ENCODE measurements around the gene KCNQ4.
A peak's percentile ranks its signal among the peaks of the same experiment; 100 is the strongest.

Gene KCNQ4

DNA sequence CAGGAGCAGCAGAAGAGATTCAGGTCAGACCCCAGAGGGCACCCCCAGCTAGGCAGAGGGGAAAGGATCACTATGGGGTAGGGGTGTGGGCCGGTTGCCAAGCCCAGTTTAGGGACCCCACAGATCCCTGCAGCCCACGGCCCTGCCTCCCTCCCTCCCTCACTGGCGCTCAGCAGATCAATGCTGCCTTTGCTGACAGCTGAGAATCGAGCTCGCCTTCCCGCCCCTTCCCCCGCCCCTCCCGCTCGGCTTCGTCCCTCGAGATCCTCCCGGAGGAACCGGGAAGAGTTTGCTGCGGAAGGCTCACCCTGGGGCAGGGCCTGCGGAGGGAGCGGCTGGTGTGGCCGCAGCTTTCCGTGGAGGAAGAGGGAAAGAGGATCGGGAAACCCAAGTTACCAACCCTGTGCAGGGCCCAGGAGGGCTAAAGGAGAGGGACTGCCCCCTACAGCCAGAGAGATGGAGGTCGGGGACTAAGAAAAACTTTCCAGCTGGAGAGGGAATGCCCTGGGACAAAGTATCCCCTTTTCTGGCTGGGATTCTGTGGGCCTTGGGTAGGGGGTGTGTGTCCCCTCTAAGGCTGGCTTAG is 1.1 kb upstream of the KCNQ4 start:
- TF ChIP-seq, protein P1, sequence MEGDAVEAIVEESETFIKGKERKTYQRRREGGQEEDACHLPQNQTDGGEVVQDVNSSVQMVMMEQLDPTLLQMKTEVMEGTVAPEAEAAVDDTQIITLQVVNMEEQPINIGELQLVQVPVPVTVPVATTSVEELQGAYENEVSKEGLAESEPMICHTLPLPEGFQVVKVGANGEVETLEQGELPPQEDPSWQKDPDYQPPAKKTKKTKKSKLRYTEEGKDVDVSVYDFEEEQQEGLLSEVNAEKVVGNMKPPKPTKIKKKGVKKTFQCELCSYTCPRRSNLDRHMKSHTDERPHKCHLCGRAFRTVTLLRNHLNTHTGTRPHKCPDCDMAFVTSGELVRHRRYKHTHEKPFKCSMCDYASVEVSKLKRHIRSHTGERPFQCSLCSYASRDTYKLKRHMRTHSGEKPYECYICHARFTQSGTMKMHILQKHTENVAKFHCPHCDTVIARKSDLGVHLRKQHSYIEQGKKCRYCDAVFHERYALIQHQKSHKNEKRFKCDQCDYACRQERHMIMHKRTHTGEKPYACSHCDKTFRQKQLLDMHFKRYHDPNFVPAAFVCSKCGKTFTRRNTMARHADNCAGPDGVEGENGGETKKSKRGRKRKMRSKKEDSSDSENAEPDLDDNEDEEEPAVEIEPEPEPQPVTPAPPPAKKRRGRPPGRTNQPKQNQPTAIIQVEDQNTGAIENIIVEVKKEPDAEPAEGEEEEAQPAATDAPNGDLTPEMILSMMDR (IDR thresholded peaks at IDR 0.05; ENCODE audit: low read depth, low read length, missing control alignments) = peak; percentile 10
- H3K4me3 ChIP-seq (ENCODE audit: low read depth, low read length) = no peak overlapping the region
- in situ Hi-C loops (cut with HindIII; ENCODE audit: low sequenced_read_pairs) = loop anchor here (10.0 kb wide), 1 partner anchor 58 kb away; no protein-coding TSS in a partner anchor
- DNase-seq (ENCODE audit: low read depth) = no peak

DNA sequence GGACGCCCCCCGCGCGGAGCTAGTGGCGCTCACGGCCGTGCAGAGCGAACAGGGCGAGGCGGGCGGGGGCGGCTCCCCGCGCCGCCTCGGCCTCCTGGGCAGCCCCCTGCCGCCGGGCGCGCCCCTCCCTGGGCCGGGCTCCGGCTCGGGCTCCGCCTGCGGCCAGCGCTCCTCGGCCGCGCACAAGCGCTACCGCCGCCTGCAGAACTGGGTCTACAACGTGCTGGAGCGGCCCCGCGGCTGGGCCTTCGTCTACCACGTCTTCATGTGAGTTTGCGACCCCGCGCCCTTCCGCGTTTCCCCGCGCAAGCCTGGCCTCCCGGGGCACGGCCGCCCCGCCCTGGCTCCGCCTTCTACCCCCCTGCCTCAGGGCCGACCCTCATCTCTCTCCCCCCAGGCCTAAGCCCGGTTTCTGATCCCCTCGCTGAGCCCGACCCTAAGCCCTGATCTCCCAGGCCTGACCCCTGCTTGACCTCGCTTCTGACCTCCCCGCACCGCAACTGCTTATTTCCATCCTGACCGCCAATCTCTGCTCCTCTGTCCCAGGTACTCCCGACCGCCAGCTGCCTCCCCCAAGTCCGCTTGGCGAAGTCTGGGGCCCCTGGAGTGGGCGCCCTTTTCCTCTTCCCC is 669 bp downstream of the KCNQ4 start:
- no peak for DNase-seq (ENCODE audit: low read depth)
- in situ Hi-C loops (cut with HindIII; ENCODE audit: low sequenced_read_pairs) = loop anchor here (10.0 kb wide), 1 partner anchor 59 kb away; no protein-coding TSS in a partner anchor
- TF ChIP-seq, protein P1 (IDR thresholded peaks at IDR 0.05; ENCODE audit: low read depth, low read length, missing control alignments) = no peak
- peak overlapping the region; percentile 20 for H3K4me3 ChIP-seq (ENCODE audit: low read depth, low read length)

- in situ Hi-C loops (cut with HindIII; ENCODE audit: low sequenced_read_pairs) = loop anchor here (5.0 to 10.0 kb wide), 2 partner anchors 38 to 60 kb away; no protein-coding TSS in a partner anchor
- TF ChIP-seq, protein P1 (IDR thresholded peaks at IDR 0.05; ENCODE audit: low read depth, low read length, missing control alignments) = no peak
- no peak for DNase-seq (ENCODE audit: low read depth)
- no peak overlapping the region for H3K4me3 ChIP-seq (ENCODE audit: low read depth, low read length)
These were observed 1.2 kb downstream of the KCNQ4 start for GRCh38 chr1:40784771-40785151.

- no peak for DNase-seq (ENCODE audit: low read depth)
- TF ChIP-seq, protein P1 (IDR thresholded peaks at IDR 0.05; ENCODE audit: low read depth, low read length, missing control alignments) = no peak
- in situ Hi-C loops (cut with HindIII; ENCODE audit: low sequenced_read_pairs) = loop anchor here (5.0 to 10.0 kb wide), 2 partner anchors 37 to 61 kb away; no protein-coding TSS in a partner anchor
- no peak overlapping the region for H3K4me3 ChIP-seq (ENCODE audit: low read depth, low read length)
These were observed 1.9 kb downstream of the KCNQ4 start for GRCh38 chr1:40785446-40785845.

DNA sequence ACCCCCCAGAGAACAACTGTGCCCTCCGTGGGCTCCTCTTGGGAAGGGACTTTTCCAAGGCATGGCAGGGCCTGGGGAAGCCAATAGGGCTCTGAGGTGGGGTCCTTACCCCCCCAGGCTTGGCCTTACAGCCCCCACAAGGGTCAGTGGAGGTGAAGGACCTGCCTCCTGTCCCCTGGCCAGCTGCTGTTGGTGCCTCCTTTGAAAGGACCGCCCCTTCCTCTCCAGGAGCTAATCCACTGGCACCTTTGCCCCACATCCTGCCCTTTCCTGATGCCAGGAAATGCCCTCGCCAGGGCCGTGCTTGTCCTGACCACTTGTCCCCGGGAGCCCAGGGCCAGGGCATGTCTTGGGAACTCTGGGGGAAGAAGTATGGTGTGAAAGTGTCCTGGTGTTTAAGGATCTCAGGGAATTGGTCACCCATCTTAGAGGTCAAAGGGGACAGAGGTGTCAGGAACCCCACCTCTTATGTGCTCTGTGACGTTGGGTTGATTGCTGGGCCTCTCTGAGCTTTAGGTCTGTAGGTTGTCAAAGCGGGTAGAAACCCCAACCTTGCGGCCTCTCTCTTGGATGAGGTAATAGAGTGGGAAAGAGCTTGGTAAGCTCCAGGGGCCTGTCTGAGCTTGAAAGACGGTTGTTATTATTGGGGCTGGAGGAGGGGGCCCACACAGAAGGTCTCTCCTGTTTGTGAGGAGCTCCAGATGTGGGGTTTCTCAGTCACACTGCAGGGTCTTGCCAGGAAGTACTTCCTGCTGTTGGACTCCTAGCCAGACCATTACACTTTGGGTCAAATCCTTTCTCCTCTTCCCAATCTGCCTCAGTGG is 2.8 kb downstream of the KCNQ4 start:
- in situ Hi-C loops (cut with HindIII; ENCODE audit: low sequenced_read_pairs) = loop anchor here (5.0 to 10.0 kb wide), 2 partner anchors 36 to 62 kb away; no protein-coding TSS in a partner anchor
- no peak overlapping the region for H3K4me3 ChIP-seq (ENCODE audit: low read depth, low read length)
- TF ChIP-seq, protein P1 (IDR thresholded peaks at IDR 0.05; ENCODE audit: low read depth, low read length, missing control alignments) = no peak
- DNase-seq (ENCODE audit: low read depth) = no peak

- in situ Hi-C loops (cut with HindIII; ENCODE audit: low sequenced_read_pairs) = loop anchor here (5.0 to 10.0 kb wide), 2 partner anchors 35 to 62 kb away; no protein-coding TSS in a partner anchor
- TF ChIP-seq, protein P1 (IDR thresholded peaks at IDR 0.05; ENCODE audit: low read depth, low read length, missing control alignments) = no peak
- no peak overlapping the region for H3K4me3 ChIP-seq (ENCODE audit: low read depth, low read length)
- DNase-seq (ENCODE audit: low read depth) = no peak
These were observed 3.6 kb downstream of the KCNQ4 start for GRCh38 chr1:40786995-40787705.

Measured in astrocyte of the cerebellum (primary cell).